ENCODE results near the gene PRAC1.

PRAC1 gene

DNA sequence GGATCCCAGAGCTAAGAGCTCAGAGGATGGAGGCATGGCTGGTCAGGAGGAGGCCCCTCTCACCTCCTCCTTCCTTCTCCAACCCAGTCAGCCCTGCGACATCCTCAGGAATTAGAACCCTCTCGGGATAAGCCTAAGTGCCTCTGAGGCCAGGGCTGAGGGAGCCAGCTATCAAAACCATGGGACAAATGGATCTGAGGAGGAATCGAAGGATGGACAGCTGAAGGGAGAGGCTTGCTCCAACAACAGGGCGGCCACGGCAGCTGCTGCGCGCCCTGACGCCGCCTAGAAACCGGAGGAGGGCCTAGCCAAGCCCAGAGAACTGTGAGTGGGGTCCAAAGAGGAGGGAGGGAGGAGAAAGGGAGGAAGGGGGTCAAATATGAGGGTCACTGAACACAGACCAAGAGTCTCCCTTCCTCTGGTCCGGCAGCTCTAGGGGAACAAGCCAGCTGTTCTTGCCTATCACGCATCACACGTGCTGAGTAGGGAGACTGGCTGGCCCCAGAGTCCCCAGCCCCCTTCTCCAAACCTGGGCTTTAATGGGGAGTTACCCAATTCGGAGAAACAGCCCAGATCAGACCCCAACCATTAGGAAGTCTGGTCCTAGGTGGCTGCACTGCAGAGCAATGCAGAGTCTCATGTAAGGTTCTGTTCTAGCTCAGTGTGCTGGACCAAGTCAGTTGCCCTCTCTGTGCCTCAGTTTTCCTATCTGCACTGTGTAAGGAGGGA is 12.2 kb upstream of the PRAC1 start (continued):
- no peak for TF ChIP-seq OSR1 (CRISPR knock-in tag; IDR thresholded peaks at IDR 0.05)

DNA sequence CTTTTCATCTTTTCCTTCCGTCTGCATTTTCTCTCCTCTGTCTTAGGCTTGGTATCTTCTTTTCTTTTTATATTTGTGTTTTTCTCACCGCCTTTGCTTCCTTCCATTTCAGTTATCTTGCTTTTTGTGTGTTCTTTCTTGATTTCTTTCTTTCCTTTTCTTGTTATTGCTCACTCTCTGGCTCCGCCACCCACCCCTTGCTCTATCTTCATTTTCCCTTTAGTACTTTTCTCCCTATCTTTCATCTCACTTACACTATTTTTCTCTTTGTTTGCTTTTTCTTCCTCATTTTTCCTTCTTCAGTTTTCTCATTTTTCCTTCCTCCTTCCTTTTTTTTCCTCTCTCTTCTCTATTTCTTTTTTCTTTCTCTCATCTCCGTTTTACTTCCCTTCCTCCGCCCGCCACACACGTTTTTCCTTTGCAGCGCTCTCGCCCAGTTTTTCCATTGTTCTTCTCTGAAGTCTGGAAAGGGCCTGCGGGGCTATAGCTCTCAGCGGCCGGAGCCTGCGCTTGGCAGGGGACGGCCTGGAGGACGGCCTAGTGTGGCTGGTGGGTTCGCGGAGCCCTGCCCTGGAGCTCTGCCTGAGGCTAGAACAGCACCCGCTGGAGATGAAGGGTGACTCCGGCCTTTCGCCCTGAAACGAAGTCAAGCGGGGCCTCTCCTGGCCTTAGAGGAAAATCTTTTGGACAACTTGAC is 11.5 kb upstream of the PRAC1 start:
- TF ChIP-seq SNAI2 (CRISPR knock-in tag; IDR thresholded peaks at IDR 0.05), result no peak
- TF ChIP-seq TCF4 (CRISPR knock-in tag; IDR thresholded peaks at IDR 0.05; ENCODE audit: borderline replicate concordance), result no peak
- TF ChIP-seq GLIS3 (CRISPR knock-in tag; IDR thresholded peaks at IDR 0.05), result no peak
- TF ChIP-seq RARB (CRISPR knock-in tag; IDR thresholded peaks at IDR 0.05), result no peak
- no peak for TF ChIP-seq ESRRG (CRISPR knock-in tag; IDR thresholded peaks at IDR 0.05)
- TF ChIP-seq ZC3H10 (CRISPR knock-in tag; IDR thresholded peaks at IDR 0.05), result no peak
- TF ChIP-seq POU6F1 (CRISPR knock-in tag; IDR thresholded peaks at IDR 0.05; ENCODE audit: borderline replicate concordance, low read depth), result no peak
- TF ChIP-seq CREB5 (CRISPR knock-in tag; IDR thresholded peaks at IDR 0.05; ENCODE audit: low read depth), result no peak
- TF ChIP-seq, protein P1, sequence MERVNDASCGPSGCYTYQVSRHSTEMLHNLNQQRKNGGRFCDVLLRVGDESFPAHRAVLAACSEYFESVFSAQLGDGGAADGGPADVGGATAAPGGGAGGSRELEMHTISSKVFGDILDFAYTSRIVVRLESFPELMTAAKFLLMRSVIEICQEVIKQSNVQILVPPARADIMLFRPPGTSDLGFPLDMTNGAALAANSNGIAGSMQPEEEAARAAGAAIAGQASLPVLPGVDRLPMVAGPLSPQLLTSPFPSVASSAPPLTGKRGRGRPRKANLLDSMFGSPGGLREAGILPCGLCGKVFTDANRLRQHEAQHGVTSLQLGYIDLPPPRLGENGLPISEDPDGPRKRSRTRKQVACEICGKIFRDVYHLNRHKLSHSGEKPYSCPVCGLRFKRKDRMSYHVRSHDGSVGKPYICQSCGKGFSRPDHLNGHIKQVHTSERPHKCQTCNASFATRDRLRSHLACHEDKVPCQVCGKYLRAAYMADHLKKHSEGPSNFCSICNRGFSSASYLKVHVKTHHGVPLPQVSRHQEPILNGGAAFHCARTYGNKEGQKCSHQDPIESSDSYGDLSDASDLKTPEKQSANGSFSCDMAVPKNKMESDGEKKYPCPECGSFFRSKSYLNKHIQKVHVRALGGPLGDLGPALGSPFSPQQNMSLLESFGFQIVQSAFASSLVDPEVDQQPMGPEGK (CRISPR knock-in tag; IDR thresholded peaks at IDR 0.05; ENCODE audit: borderline replicate concordance), result no peak
- TF ChIP-seq, protein P2, sequence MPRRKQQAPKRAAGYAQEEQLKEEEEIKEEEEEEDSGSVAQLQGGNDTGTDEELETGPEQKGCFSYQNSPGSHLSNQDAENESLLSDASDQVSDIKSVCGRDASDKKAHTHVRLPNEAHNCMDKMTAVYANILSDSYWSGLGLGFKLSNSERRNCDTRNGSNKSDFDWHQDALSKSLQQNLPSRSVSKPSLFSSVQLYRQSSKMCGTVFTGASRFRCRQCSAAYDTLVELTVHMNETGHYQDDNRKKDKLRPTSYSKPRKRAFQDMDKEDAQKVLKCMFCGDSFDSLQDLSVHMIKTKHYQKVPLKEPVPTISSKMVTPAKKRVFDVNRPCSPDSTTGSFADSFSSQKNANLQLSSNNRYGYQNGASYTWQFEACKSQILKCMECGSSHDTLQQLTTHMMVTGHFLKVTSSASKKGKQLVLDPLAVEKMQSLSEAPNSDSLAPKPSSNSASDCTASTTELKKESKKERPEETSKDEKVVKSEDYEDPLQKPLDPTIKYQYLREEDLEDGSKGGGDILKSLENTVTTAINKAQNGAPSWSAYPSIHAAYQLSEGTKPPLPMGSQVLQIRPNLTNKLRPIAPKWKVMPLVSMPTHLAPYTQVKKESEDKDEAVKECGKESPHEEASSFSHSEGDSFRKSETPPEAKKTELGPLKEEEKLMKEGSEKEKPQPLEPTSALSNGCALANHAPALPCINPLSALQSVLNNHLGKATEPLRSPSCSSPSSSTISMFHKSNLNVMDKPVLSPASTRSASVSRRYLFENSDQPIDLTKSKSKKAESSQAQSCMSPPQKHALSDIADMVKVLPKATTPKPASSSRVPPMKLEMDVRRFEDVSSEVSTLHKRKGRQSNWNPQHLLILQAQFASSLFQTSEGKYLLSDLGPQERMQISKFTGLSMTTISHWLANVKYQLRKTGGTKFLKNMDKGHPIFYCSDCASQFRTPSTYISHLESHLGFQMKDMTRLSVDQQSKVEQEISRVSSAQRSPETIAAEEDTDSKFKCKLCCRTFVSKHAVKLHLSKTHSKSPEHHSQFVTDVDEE (CRISPR knock-in tag; IDR thresholded peaks at IDR 0.05), result no peak
- no peak for TF ChIP-seq ZNF70 (CRISPR knock-in tag; IDR thresholded peaks at IDR 0.05)
- peak; percentile 20; the same call in 2 of the 3 replicates for ATAC-seq

DNA sequence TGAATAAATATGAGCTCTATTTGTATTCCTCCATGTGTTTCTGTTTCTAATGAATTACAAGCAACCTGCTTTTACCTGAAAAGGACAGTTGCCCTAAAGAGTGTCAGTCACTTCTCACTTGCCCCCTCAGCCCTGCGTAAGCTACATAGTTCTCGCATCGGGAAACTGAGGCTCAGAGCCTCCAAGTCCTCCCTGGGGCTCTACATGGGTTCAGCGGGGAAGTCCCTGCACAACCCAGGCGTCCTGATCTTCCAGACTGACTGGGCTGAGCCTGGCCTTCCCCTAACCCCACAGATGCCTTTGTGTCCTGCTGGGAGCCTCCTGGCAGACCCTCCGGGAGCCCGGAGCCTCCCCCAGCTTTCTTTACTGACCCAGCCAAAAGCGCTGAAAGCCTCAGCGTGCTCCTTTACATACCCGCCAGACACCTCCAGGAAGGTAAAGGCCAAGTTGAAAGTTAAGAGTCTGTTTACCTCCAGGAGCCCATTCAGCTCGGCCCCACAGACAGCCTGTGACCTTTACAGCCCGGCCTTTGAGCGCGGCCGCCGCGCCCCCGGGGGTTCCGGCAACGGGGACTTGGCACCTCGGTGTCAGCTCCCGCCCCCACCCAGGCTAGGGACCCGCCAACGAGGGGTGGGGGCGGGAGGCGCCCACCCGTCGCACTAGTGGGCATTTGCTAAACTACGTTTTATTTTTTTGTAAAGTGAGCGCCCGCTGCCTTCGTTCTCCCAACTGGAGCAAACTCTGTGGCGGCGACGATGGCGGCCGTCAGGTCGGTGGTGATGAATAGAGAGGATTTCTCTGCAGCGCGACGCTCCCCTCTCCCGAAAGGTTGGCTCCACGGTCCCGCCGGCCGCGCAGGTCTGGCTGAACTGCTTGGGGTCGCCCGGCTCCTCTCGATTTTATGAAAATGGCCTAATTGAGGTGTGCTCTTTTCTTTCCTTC is 10.6 kb upstream of the PRAC1 start:
- TF ChIP-seq ZFP30 (CRISPR knock-in tag; IDR thresholded peaks at IDR 0.05) (no peak), ARNTL (CRISPR knock-in tag; IDR thresholded peaks at IDR 0.05; ENCODE audit: borderline replicate concordance, low read depth) (no peak), ZNF8 (CRISPR knock-in tag; IDR thresholded peaks at IDR 0.05) (no peak), ESRRG (CRISPR knock-in tag; IDR thresholded peaks at IDR 0.05) (no peak), PPARA (CRISPR knock-in tag; IDR thresholded peaks at IDR 0.05; ENCODE audit: borderline replicate concordance) (no peak), ISL1 (CRISPR knock-in tag; IDR thresholded peaks at IDR 0.05) (no peak), ZNF565 (CRISPR knock-in tag; conservative IDR thresholded peaks at IDR 0.05; ENCODE audit: low read depth) (no peak), SNAI2 (CRISPR knock-in tag; IDR thresholded peaks at IDR 0.05) (no peak), CSDC2 (CRISPR knock-in tag; IDR thresholded peaks at IDR 0.05) (no peak), RARB (CRISPR knock-in tag; IDR thresholded peaks at IDR 0.05) (no peak), ZNF70 (CRISPR knock-in tag; IDR thresholded peaks at IDR 0.05) (no peak), BACH2 (CRISPR knock-in tag; IDR thresholded peaks at IDR 0.05; ENCODE audit: borderline replicate concordance) (no peak), OSR1 (CRISPR knock-in tag; IDR thresholded peaks at IDR 0.05) (no peak), GLIS3 (CRISPR knock-in tag; IDR thresholded peaks at IDR 0.05) (no peak), TCF4 (CRISPR knock-in tag; IDR thresholded peaks at IDR 0.05; ENCODE audit: borderline replicate concordance) (no peak)
- TF ChIP-seq, protein P2 (CRISPR knock-in tag; IDR thresholded peaks at IDR 0.05), result no peak
- TF ChIP-seq, protein P3, sequence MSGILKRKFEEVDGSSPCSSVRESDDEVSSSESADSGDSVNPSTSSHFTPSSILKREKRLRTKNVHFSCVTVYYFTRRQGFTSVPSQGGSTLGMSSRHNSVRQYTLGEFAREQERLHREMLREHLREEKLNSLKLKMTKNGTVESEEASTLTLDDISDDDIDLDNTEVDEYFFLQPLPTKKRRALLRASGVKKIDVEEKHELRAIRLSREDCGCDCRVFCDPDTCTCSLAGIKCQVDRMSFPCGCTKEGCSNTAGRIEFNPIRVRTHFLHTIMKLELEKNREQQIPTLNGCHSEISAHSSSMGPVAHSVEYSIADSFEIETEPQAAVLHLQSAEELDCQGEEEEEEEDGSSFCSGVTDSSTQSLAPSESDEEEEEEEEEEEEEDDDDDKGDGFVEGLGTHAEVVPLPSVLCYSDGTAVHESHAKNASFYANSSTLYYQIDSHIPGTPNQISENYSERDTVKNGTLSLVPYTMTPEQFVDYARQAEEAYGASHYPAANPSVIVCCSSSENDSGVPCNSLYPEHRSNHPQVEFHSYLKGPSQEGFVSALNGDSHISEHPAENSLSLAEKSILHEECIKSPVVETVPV (CRISPR knock-in tag; IDR thresholded peaks at IDR 0.05), result no peak
- ATAC-seq, result 0 out of 3 replicates have a peak, but pooled peaks have one; percentile 6

Data from SK-N-SH treated with all-trans-retinoic acid at 6 μM for 48 hours (cell line).